MCF 10A (cell line): ENCODE data around the gene PC. TPM values are rescaled to one million over a fixed set of nuclear protein-coding genes. Genes with fewer than 3 reads are reported as not detected.

Experiments used
- BruUV-seq: library from RNA; stranded (reverse); fragments of 400-500 nt; replicated peaks from 2 replicates; lab custom pipeline; 2021; lab: Mats Ljungman, UMichigan
- CTCF ChIA-PET: fragments of 300-600 bp; sonication (Branson Sonifier 250); formaldehyde crosslinking; extraction: SDS; loops from one replicate; lab custom pipeline; 2021; ENCODE audit warnings: antibody characterized with exemption, inconsistent platforms; lab: Yijun Ruan, JAX
- POLR2A ChIA-PET: fragments of 300-600, 350-650 bp; sonication (Branson Sonifier 250); formaldehyde crosslinking; extraction: SDS; loops from one replicate; lab custom pipeline; 2020; ENCODE audit warnings: antibody characterized with exemption, inconsistent platforms; lab: Yijun Ruan, JAX
- DNase-seq: peaks from one replicate; pipeline ENCODE4 v3.0.0-alpha.2; 2018; ENCODE audit not compliant: unreplicated experiment
- H3K27ac Mint-ChIP-seq: one replicate; pipeline ENCODE4 v1.8.0; 2022; ENCODE audit warnings: mild to moderate bottlenecking, low read depth, mixed read lengths; ENCODE audit not compliant: unreplicated experiment
- H3K27me3 Mint-ChIP-seq: one replicate; pipeline ENCODE4 v1.8.0; 2022; ENCODE audit warnings: mixed read lengths; ENCODE audit not compliant: insufficient read depth, unreplicated experiment
- H3K36me3 Mint-ChIP-seq: one replicate; pipeline ENCODE4 v1.8.0; 2022; ENCODE audit warnings: mild to moderate bottlenecking, moderate library complexity, mixed read lengths; ENCODE audit not compliant: insufficient read depth, unreplicated experiment
- H3K4me1 Mint-ChIP-seq: one replicate; pipeline ENCODE4 v1.8.0; 2022; ENCODE audit warnings: mixed read lengths; ENCODE audit not compliant: insufficient read depth, unreplicated experiment
- H3K4me3 Mint-ChIP-seq: one replicate; pipeline ENCODE4 v1.8.0; 2022; ENCODE audit warnings: mild to moderate bottlenecking, moderate library complexity, mixed read lengths; ENCODE audit not compliant: unreplicated experiment
- H3K9me3 Mint-ChIP-seq: one replicate; pipeline ENCODE4 v1.8.0; 2022; ENCODE audit warnings: mixed read lengths; ENCODE audit not compliant: unreplicated experiment
- CTCF ChIP-seq: fragments of 200-600 bp; IDR thresholded peaks from one replicate; pipeline ENCODE4 v1.8.0; 2022; ENCODE audit warnings: antibody characterized with exemption, mild to moderate bottlenecking; ENCODE audit not compliant: unreplicated experiment
- intact Hi-C: fragments of 100-400 bp; cut with micrococcal nuclease; formaldehyde crosslinking; loops from 2 replicates; pipeline ENCODE4 v1.14.1; 2022
- total RNA-seq: library from RNA; stranded (reverse); gene quantifications from 2 replicates; pipeline ENCODE4 v1.2.3, GENCODE V29; 2022

PC gene
- total RNA-seq, 1 experiment from 2014 or later, result 37.7 TPM

- TF ChIP-seq CTCF, result no peak
- intact Hi-C loops, result no loop called here
- H3K4me3 Mint-ChIP-seq, result no peak overlapping the region
- ChIA-PET POLR2A (interaction anchor here (0.6 to 2.4 kb wide), 2 partner anchors 9 to 13 kb away, joined by 3 to 9 read pairs; no protein-coding TSS in a partner anchor), CTCF (interaction anchor here (1.4 kb wide), 1 partner anchor 9 kb away, joined by 4 read pairs; no protein-coding TSS in a partner anchor)
- H3K27me3 Mint-ChIP-seq, result no peaks in the 10 kb centered on the region
- H3K9me3 Mint-ChIP-seq, result no peaks in the 10 kb centered on the region
- BruUV-seq, result no TSS peak
- peaks cover 6% of the 10 kb centered on the region for H3K4me1 Mint-ChIP-seq
- peaks cover 1% of the 10 kb centered on the region for H3K36me3 Mint-ChIP-seq
- DNase-seq, result no peak
- H3K27ac Mint-ChIP-seq, result no peak overlapping the region
These were observed 39.4 kb downstream of the PC start for GRCh38 chr11:66918741-66919140.

- CTCF ChIA-PET, result interaction anchor here (0.6 kb wide), 1 partner anchor 64 kb away, joined by 3 read pairs; no protein-coding TSS in a partner anchor
- Mint-ChIP-seq H3K27ac (no peak overlapping the region), H3K9me3 (no peaks in the 10 kb centered on the region), H3K4me1 (peaks cover 6% of the 10 kb centered on the region), H3K4me3 (no peak overlapping the region), H3K36me3 (no peaks in the 10 kb centered on the region), H3K27me3 (no peaks in the 10 kb centered on the region)
- no peak for TF ChIP-seq CTCF
- intact Hi-C loops, result no loop called here
- BruUV-seq, result no TSS peak
- POLR2A ChIA-PET, result interaction anchor here (1.1 kb wide), 1 partner anchor 140 kb away, joined by 3 read pairs; no protein-coding TSS in a partner anchor
- DNase-seq, result no peak
These were observed 42.3 kb downstream of the PC start for GRCh38 chr11:66915866-66916265.

GRCh38 chr11:66915046-66915832 is 42.9 kb downstream of the PC start:
- ChIA-PET CTCF (interaction anchor here (0.6 to 0.7 kb wide), 2 partner anchors 15 to 65 kb away, joined by 3 to 7 read pairs; no protein-coding TSS in a partner anchor), POLR2A (interaction anchor here (0.5 to 1.1 kb wide), 3 partner anchors 20 to 140 kb away, joined by 3 read pairs; partner anchors contain the start of gene RCE1)
- Mint-ChIP-seq H3K27me3 (no peaks in the 10 kb centered on the region), H3K4me1 (peaks cover 6% of the 10 kb centered on the region), H3K9me3 (no peaks in the 10 kb centered on the region), H3K4me3 (no peak overlapping the region), H3K36me3 (no peaks in the 10 kb centered on the region), H3K27ac (no peak overlapping the region)
- TF ChIP-seq CTCF, result no peak
- intact Hi-C loops, result no loop called here
- DNase-seq, result no peak
- no TSS peak for BruUV-seq

- Mint-ChIP-seq H3K36me3 (peaks cover 6% of the 10 kb centered on the region), H3K27me3 (no peaks in the 10 kb centered on the region), H3K27ac (no peak overlapping the region), H3K4me1 (peaks cover 6% of the 10 kb centered on the region), H3K9me3 (no peaks in the 10 kb centered on the region), H3K4me3 (no peak overlapping the region)
- ChIA-PET CTCF (no interaction called here), POLR2A (interaction anchor here (0.5 to 0.7 kb wide), 2 partner anchors 21 to 71 kb away, joined by 3 read pairs; partner anchors contain the start of gene RCE1)
- DNase-seq, result no peak
- intact Hi-C loops, result no loop called here
- no peak for TF ChIP-seq CTCF
- no TSS peak for BruUV-seq
These were observed 43.7 kb downstream of the PC start for GRCh38 chr11:66914505-66914904.
